Medulla oblongata (tissue), 1 donor: ENCODE data around the gene MRPS18C.

Experiments
- DNase-seq: peaks from one replicate; pipeline ENCODE4 v3.0.0-alpha.2; 2015; ENCODE audit errors: extremely low spot score

MRPS18C gene

GRCh38 chr4:83455281-83456183, at the start of gene MRPS18C, which contains the start of gene HELQ:
TSS of gene MRPS18C (plus strand) at chr4:83456058. CDS start at chr4:83456078, 20 bp downstream.
TSS of gene HELQ (minus strand) at chr4:83455823. CDS start at chr4:83455693, 130 bp downstream.
- DNase-seq, result peak; percentile 99

- DNase-seq, result no peak
Measured at GRCh38 chr4:83408908-83409307, 47.0 kb upstream of the MRPS18C start.

- DNase-seq, result no peak
Measured at GRCh38 chr4:83413676-83414075, 42.2 kb upstream of the MRPS18C start.

GRCh38 chr4:83417566-83417965, 38.3 kb upstream of the MRPS18C start:
- DNase-seq, result no peak

- DNase-seq, result no peak
Measured at GRCh38 chr4:83418211-83418610, 37.6 kb upstream of the MRPS18C start.

- DNase-seq, result no peak
Measured at GRCh38 chr4:83431200-83431599, 24.7 kb upstream of the MRPS18C start.

GRCh38 chr4:83436680-83437079, 19.2 kb upstream of the MRPS18C start:
- DNase-seq, result no peak

- DNase-seq, result no peak
Measured at GRCh38 chr4:83438719-83439118, 17.1 kb upstream of the MRPS18C start.

GRCh38 chr4:83440148-83440814, 15.6 kb upstream of the MRPS18C start:
- DNase-seq, result no peak

GRCh38 chr4:83440899-83441298, 15.0 kb upstream of the MRPS18C start:
- DNase-seq, result no peak

GRCh38 chr4:83449009-83449408, 6.8 kb upstream of the MRPS18C start:
- no peak for DNase-seq

GRCh38 chr4:83454686-83455085, 1.2 kb upstream of the MRPS18C start:
- peak; percentile 21 for DNase-seq

GRCh38 chr4:83456184-83456501, 285 bp downstream of the MRPS18C start:
- DNase-seq, result no peak

GRCh38 chr4:83473423-83473822, 17.6 kb downstream of the MRPS18C start:
- DNase-seq, result no peak

GRCh38 chr4:83473966-83474365, 18.1 kb downstream of the MRPS18C start:
- no peak for DNase-seq

GRCh38 chr4:83484500-83485461, 28.9 kb downstream of the MRPS18C start, which contains the start of gene ABRAXAS1:
TSS of gene ABRAXAS1 (minus strand) at chr4:83485100. CDS start at chr4:83485072, 28 bp downstream.
- peak; percentile 97 for DNase-seq

GRCh38 chr4:83486457-83487129, 30.7 kb downstream of the MRPS18C start:
- no peak for DNase-seq

GRCh38 chr4:83489711-83490326, 34.0 kb downstream of the MRPS18C start:
- DNase-seq, result no peak

- DNase-seq, result no peak
Measured at GRCh38 chr4:83490876-83491450, 35.1 kb downstream of the MRPS18C start.
